K562 treated with DMSO at 1 percent for 4 hours (cell line): ENCODE results near the gene SERPINE2. TPM values are rescaled to one million over a fixed set of nuclear protein-coding genes. Genes with fewer than 3 reads are reported as not detected.

Experiments
- total RNA-seq: library from RNA; unstranded; fragments of 300-600 nt; gene quantifications from 2 replicates; pipeline ENCODE4 v1.2.3, GENCODE V29; 2022; ENCODE audit not compliant: insufficient read depth

SERPINE2 gene, protein sequence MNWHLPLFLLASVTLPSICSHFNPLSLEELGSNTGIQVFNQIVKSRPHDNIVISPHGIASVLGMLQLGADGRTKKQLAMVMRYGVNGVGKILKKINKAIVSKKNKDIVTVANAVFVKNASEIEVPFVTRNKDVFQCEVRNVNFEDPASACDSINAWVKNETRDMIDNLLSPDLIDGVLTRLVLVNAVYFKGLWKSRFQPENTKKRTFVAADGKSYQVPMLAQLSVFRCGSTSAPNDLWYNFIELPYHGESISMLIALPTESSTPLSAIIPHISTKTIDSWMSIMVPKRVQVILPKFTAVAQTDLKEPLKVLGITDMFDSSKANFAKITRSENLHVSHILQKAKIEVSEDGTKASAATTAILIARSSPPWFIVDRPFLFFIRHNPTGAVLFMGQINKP
- 0.80 and 1.3 TPM in 2 replicates for total RNA-seq

DNA sequence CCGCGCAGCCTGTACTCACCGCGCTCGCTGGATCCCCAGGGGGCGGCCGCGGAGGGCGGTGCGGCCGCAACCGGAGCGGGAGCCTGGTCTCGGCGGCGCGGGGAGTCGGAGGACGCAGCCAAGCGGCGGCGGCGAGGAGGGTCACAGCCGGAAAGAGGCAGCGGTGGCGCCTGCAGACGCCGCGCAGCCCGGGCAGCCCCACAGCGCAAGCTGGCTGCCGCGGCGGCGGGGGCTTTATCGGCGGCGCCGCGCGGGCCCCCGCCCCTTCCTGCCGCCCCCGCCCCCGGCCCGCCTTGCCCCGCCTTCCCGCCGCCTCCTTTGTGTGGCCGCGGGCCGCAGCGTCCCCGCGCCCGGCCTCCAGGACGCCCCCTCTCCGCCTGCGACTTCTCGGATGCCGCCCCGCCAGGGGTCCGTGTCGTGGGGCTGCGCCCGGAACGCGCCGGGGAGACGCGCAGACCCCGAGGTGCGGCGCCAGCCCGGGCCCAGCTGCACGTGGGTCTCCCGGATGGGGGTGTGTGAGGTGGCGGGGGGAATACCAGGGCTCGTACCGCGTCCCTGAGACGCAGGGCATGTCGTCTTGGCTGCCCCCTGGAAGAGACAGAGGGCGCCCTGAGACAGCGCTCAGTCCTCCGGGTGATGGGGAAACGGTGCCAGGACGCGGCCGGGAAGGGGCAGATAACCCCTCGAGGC is at the start of gene SERPINE2:
Gene SERPINE2, minus strand, starts transcription at position 207 of the 690 bp plus-strand sequence. CDS start 37,386 bp downstream, outside the sequence.

DNA sequence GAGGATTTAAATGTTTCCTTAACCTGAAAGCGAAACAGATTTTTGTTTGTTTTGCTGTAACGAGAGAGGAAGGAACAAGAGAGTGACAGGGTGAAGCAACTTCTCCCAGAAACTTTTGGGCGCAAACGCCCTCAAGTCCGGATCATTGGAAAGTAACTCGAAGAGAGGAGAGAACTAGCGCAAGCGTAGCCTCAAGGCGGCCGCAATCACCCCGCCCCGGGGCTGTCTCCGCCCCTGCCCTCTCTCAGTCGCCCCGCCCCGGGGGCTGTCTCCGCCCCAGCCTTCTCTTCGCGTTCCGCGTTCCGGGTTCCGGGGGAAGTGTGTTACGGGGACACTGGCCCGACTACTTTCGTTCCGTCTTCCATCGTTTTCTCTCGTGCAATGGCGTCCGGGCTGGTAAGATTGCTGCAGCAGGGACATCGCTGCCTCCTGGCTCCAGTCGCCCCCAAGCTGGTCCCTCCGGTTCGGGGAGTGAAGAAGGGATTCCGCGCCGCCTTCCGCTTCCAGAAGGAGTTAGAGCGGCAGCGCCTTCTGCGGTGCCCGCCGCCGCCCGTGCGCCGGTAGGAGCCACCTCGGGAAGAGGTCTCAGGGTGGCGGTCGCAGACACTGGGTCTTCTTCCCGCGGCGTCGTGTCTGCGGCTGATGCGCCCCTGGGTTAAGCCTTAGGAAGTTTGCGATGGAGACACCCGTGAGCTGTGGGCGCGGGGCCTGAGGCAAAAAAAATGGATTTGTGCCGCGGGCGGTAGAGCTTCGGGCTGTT is 81.8 kb downstream of the SERPINE2 start, which contains the start of gene MRPL44:
Gene MRPL44, plus strand, starts transcription at position 372 of the 760 bp plus-strand sequence. Its CDS starts 10 bp downstream, at position 382.

DNA sequence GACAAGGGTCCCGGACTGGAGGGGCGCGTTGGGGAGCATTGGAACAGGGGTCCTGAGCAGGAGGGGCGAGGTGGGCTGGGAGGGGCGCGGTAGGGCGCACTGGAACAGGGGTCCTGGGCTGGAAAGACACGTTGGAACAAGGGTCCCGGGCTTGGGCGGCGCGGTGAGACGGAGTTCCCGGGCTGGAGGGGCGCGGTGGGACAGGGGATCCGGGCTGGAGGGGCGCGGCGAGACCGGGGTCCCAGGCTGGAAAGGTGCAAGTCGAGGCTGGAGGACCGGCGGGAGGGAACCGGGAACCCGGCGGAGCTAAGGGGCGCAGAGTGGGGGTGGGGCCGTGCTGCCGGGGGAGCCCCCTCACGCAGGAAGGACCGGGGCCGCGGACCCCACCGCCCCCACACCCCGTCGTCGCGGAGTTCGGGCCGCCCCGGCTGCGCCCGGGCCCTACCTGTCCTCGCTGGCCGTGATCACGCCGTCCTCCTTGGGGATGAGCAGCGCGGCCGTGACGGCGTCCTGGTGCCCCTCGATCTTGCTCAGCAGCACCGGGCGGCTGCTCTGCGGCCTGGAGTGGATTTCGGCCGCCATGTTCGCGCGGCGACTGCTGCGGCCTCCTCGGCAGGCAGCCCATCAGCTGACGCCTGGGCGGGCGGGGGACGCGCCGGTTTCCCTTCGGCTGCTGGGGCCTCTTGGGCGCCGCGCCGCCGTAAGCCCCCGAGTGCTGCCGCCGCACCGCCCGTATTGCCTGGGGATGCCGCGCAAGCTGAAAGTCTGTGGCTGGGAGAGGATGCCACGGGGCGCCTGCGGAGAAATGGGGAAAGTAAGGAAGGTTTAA is 94.2 kb downstream of the SERPINE2 start, which contains the start of gene WDFY1:
Gene WDFY1, minus strand, starts transcription at position 633 of the 829 bp plus-strand sequence. Its CDS starts 51 bp downstream, at position 582.

Other genes starting within 250 kb of the SERPINE2 start
- gene AP1S3, start 201.7 kb downstream of the SERPINE2 start, total RNA-seq = 1.8 TPM in 1 of 2 replicates, not detected in the other
- gene WDFY1, start 94.0 kb downstream of the SERPINE2 start, total RNA-seq = 16.0 and 20.6 TPM in 2 replicates
- gene MRPL44, start 81.8 kb downstream of the SERPINE2 start, total RNA-seq = 14.3 and 15.0 TPM in 2 replicates